Activated naive CD4-positive, alpha-beta T cell (primary cell): ENCODE measurements around the gene LGI4.
"Not testable (repeated sequence)": the region's sequence is repeated elsewhere in the genome, so short reads cannot be mapped to it uniquely, and the experiment has no call there.

ENCODE experiments used
- DNase-seq, 4 experiments: peaks; one replicate each; lab custom pipeline; 2025; lab: John Stamatoyannopoulos, UW

The LGI4 gene

GRCh38 chr19:35141837-35142605 is 7.2 kb upstream of the LGI4 start:
- peak in 1 of 4 experiments; percentile 19 for DNase-seq

- peak; percentile 91 to 97 (median 96) for DNase-seq
These were observed 6.3 kb upstream of the LGI4 start for GRCh38 chr19:35140962-35141836.

- no peak for DNase-seq
These were observed 5.5 kb upstream of the LGI4 start for GRCh38 chr19:35140207-35140961.

- no peak for DNase-seq
These were observed 3.5 kb upstream of the LGI4 start, which contains the start of gene FXYD1 for GRCh38 chr19:35138305-35138892. Gene FXYD1 (plus strand): TSS chr19:35138824. CDS start chr19:35140080, 1,256 bp downstream.

GRCh38 chr19:35136977-35137702 is 2.3 kb upstream of the LGI4 start:
- DNase-seq, result no peak

- DNase-seq, result no peak
These were observed 1.4 kb upstream of the LGI4 start for GRCh38 chr19:35136231-35136630.

- DNase-seq, result peak in 3 of 4 experiments; percentile 33 to 53 (median 37)
These were observed 590 bp upstream of the LGI4 start for GRCh38 chr19:35135389-35135909.

GRCh38 chr19:35133826-35134225 is 1.0 kb downstream of the LGI4 start:
- no peak for DNase-seq

- no peak for DNase-seq
These were observed 2.6 kb downstream of the LGI4 start for GRCh38 chr19:35132254-35132653.

GRCh38 chr19:35130761-35131720 is 3.8 kb downstream of the LGI4 start:
- no peak for DNase-seq

- not testable (repeated sequence) for DNase-seq
These were observed 5.1 kb downstream of the LGI4 start for GRCh38 chr19:35129724-35130274.

- no peak for DNase-seq
These were observed 6.3 kb downstream of the LGI4 start for GRCh38 chr19:35128398-35129057.

- no peak for DNase-seq
These were observed 7.0 kb downstream of the LGI4 start for GRCh38 chr19:35127871-35128270.

- no peak for DNase-seq
These were observed 8.3 kb downstream of the LGI4 start for GRCh38 chr19:35126624-35126959.

GRCh38 chr19:35125749-35126623 is 8.9 kb downstream of the LGI4 start:
- no peak for DNase-seq

GRCh38 chr19:35125270-35125717 is 9.6 kb downstream of the LGI4 start:
- DNase-seq, result no peak

- DNase-seq, result peak; percentile 57 to 83 (median 74)
These were observed 10.5 kb downstream of the LGI4 start for GRCh38 chr19:35124098-35125060.
